Activated T-cell treated with anti-CD3 and anti-CD28 coated beads for 1 hour (primary cell): Measurements from ENCODE around the gene SLC39A5.
"Not testable (repeated sequence)": the region's sequence is repeated elsewhere in the genome, so short reads cannot be mapped to it uniquely, and the experiment has no call there.

Source experiments
- DNase-seq: peaks from one replicate; pipeline ENCODE4 v3.0.0-alpha.2; 2020; ENCODE audit warnings: low read depth

SLC39A5 gene

DNA sequence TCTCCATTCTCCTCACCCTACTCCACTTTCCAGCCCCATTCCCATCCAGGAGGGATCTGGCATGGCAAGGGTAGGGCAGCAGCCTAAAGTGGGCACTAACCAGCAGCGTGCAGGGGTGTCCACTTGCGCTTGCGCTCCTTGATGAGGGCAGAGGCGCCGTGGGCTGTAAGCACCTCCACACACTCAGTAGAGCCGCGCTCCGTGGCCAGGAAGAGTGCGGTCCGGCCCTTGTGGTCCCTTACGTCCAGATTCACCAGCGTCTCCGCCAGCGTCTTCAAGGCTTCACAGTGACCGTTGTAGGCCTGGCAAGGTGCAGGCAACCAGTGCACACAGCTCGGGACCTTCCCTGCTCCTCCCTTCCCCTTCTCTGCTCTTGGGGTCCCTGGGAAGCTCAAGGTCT is 18.1 kb downstream of the SLC39A5 start:
- no peak for DNase-seq

DNA sequence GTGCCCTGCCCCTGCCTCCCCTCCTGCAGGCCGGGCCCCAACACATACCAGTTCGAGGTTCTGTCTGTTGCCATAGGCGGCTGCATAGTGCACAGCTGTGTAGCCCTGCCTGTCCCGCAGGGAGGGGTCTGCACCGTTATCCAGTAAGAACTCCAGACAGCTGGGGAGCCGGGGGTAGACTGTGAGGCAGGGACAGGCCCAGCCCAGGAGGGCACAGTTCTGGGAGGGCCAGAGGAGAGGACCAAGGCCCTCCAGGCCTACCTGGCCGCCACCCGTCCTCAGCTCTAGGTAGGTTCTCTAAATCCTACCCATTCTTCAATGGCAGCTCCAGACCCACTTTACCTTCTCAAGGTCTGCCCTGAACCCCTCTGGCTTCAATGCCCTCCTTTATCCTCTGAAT is 18.9 kb downstream of the SLC39A5 start:
- no peak for DNase-seq

DNA sequence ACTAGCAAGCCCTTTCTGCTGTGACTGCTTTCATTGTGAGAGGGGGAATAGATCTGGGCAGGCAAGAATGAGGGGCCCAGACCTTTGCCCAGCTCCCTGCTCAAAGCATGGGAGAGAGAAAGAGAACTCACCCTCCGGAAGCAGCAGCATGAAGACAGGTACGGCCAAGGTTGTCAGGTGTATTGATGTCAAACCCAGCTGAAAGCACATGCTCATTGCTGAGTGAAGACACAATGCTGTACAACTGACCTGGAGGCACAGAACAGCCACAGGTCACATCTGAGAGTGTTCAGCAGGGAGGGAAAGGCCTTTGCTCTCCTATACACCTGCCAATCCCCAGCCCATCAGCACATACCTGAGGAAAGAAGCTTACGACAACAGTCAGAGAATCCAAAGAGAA is 22.8 kb downstream of the SLC39A5 start:
- no peak for DNase-seq

DNA sequence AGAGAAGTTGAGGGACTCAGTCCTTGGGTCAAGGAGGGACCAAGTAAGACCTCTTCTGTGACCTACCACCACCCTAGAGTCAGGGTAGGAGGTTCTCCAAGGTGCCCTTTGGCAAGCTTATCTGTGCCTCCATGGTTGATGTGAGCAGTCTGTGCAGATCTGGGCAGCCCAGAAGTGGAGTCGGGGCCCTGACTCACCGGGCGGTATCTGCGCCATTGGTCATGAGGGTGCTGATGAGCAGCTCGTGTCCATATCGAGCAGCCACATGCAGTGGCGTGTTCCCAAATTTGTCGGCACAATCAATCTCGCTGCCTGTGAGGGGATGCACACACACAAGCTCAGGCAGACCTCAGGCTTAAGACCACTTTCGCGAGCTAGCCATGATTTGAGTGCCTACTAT is 23.2 kb downstream of the SLC39A5 start:
- DNase-seq = no peak

- DNase-seq = no peak
Measured at GRCh38 chr12:56255671-56256070, 25.8 kb downstream of the SLC39A5 start.

DNA sequence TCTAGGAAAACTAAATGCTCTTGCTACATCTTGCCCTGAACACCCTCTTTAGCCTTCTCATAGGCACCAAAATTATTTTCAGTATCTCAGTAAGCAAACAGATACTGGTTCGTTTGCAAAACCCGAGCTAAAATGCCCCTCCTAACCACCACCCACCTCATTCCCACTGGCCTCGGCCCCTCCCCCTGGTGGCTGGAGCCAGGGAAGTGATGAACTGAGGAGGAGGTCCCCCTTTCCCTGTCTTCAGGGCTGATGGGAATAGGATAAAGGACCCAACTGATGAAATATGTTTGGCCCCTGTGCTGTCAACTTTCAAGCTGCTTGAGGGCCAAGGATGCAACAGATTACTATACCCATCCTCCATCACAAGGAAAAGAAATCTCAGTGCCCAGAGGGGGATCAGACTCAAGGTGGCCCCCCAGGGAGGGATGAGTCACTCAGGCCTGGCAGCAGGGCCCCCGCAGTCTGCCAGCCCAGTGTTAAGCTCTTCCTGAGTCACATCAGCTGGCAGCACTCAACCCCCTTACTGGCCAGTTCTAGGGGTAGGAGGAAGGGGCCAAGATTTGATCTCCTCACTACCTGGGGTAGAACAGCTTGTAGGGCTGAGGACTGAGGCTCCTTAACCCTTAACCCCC is 26.6 kb downstream of the SLC39A5 start:
- DNase-seq = no peak

DNA sequence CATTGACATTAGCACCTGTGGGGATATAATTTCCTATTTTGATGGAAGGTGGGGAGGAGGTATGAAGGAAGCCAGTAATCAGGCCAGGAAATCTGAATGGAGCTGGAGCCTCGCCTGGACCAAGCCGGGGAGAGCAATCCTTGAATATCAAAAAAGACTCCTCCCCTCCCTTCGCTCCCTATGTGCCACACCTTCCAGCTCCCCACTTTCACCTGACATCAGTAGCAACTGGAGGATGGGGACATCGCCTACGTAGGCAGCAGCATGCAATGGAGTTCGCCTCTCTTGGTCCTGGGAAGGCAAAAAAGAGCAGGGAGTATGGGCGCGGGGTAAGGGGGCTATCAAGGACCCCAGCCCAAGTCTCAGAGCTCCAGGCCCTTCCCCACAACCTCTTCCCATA is 27.2 kb downstream of the SLC39A5 start:
- DNase-seq = no peak

DNA sequence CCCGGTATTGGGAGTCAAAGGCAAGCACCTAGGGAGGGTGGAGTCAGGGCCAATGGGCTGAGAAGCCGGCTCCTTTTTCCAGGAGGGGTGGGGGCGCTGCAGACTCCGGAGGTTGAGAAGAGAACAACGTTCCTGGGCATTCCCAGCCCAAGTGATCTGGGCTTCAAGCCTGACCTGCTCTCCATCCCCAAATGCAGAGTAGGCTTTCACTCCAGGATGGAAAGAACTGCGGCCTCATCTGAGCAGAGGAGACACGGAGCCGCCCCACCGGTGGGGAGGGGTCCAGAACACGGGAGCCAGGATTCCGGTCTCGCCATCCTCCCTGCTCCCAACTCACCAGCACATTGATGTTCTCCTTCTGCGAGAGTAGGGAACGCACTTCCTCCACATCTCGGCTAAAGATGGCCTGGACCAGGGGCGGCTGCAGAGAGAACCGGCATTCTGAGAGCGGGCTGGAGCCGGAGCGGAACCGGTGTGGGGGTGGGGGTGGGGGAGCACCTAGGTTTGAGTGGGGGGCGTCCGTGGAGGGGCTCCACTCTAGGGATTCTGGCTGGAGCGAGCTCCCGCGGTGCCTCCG is 27.7 kb downstream of the SLC39A5 start:
- no peak for DNase-seq

DNA sequence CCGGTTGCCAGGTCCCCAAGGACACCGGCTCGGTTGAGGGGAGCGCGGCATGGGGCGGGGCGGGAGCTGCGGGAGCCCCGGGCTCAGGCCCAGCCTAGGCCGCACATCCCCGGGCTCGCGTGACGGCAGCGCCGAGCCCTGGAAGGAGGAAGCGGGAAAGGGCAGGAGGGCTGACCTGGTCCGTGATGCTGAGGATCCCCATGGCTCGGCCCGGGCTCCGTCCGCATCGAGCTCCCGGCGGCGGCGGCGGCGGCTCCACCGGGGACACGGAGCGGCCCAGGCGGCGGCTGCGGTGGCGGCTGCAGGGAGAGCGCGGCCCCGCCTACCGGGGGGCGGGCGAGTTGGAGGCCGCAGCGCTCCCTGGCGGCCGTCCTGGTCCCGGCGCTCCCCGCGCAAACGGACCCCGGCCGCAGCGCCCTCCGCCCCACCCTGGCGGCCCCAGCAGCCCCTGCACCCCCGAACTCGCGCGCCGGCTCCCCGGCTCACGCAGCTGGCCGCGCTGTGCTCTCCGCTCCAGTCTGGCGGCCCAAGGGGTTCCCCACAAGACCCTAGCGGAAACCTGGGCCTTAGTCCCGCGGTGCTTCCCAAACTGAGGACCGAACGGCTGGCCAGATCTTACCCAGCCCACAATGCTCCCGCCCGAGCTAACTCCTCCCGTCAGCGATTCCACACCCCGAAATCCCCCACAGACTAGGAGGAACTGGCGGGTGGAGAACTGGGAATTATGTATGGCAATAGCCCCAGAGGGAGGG is 28.4 kb downstream of the SLC39A5 start, which contains the start of gene ANKRD52:
ANKRD52 (minus strand) TSS at position 317 of the 752 bp plus-strand sequence; CDS start at position 202, 115 bp downstream.
- DNase-seq = peak; percentile 72

- DNase-seq = no peak
Measured at GRCh38 chr12:56258820-56259183, 29.0 kb downstream of the SLC39A5 start.

DNA sequence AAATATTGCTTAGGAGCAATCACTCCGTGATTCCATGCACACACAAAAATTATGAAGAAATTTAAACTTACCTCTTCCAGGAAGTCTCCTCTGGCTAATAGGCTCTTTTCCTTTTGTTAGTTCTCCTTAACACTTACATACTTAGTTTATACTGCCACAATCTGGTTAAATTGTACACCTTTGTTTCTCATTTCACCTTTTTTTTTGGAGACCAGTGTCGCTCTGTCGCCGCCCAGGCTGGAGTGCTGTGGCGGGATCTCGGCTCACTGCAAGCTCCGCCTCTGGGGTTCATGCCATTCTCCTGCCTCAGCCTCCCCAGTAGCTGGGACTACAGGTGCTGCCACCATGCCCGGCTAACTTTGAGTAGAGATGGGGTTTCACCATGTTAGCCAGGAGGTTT is 30.5 kb downstream of the SLC39A5 start:
- no peak for DNase-seq

DNA sequence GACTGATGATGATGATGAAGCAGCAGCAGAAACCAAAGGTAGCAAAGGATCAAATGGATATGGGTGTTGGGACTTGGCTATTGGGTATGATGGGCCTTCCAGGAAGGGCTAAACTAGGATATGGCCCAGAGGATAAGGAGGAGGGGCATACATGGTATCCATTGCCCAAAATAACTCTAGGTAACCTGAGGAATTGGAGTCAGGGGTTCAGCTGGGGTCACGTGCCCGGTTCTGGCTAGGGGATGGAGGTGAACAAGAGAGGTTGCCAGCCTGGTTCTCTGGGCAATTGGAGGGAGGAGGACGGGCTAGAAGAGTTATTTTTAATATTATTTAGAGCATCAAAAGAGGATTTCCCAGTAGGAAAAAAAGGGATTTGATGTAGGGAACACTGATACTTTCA is 31.1 kb downstream of the SLC39A5 start:
- no peak for DNase-seq

- no peak for DNase-seq
Measured at GRCh38 chr12:56261503-56262232, 31.8 kb downstream of the SLC39A5 start.

GRCh38 chr12:56262955-56263354 is 33.1 kb downstream of the SLC39A5 start:
- DNase-seq = not testable (repeated sequence)

GRCh38 chr12:56266068-56266692 is 36.3 kb downstream of the SLC39A5 start:
- not testable (repeated sequence) for DNase-seq

DNA sequence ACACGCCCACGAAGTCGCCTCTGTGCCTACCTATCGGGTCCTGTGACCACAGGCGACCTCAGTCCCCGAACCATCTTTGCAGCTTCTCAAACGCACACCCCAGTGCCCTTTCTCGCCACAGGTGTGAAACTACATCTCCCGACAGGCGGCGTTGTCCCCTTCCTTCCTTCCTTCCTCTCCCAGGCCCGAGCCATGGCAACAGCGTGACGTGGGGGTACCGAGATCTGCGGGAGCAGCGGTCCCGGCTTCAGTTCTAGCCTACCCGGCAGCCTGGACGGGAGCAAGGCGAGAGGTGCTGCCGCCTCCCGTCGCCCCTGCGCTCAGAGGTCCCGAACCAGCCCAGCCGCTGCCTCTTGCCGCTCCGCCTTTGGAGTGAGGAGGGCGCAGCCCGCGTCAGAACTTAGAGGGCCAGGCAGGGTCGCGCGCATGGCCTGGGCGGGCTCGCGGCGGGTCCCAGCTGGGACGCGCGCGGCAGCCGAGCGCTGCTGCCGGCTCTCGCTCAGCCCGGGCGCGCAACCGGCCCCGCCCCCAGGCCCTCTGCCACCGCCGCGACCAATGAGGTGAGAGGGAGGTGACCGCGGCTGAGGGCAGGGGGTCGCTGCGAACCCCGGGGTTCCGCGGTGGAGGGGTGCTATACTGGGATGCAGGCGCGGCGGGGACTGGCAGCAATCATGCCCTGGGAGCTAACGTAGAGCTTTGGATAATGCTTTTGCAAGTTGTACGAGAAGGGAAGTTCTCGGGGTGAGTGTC is 37.0 kb downstream of the SLC39A5 start, which contains the start of gene COQ10A:
COQ10A (plus strand) TSS at position 250 of the 750 bp plus-strand sequence; CDS start at position 427, 177 bp downstream.
- DNase-seq = peak; percentile 85

DNA sequence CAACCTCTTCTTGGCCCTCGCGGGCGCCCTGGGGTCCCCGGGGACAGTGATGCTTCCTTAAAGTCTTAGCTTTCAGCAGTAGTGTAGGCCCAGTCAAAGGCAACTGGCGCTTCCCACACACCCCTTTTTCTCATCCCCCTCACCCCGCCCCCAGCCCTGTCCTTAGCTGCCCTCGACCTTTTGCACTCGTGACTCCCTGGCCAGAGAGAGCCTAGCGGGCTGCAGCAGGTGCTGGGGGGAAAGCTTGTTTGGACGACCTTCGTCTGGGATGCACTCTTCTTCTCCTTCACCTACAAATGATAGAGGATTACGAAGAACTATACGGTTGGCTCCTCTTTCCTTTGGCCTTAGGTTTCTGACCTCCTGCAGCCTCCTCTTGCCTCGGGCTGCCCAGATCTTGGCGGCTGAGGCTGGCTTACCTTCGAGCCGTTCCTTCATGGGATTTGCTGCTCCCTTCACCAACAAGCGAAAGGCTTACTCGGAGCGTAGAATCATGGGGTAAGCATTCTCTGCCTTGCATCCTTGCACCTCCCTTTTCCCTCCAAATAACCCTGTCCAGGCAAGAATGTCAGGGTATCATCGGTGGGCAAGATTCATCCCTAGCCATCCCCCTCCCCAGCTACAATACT is 37.7 kb downstream of the SLC39A5 start:
- no peak for DNase-seq

- no peak for DNase-seq
Measured at GRCh38 chr12:56271031-56271430, 41.2 kb downstream of the SLC39A5 start.

- DNase-seq = not testable (repeated sequence)
Measured at GRCh38 chr12:56272468-56272867, 42.6 kb downstream of the SLC39A5 start.

- DNase-seq = no peak
Measured at GRCh38 chr12:56274299-56274698, 44.4 kb downstream of the SLC39A5 start.

- no peak for DNase-seq
Measured at GRCh38 chr12:56278905-56279304, 49.1 kb downstream of the SLC39A5 start.
